Caco-2 (cell line): ENCODE measurements around the gene PSMG3. TPM values are rescaled to one million over a fixed set of nuclear protein-coding genes. Genes with fewer than 3 reads are reported as not detected.
A peak's percentile ranks its signal among the peaks of the same experiment; 100 is the strongest.

Experiments used
- BruUV-seq: library from RNA; stranded (reverse); fragments of 400-500 nt; replicated peaks from 2 replicates; lab custom pipeline; 2021; lab: Mats Ljungman, UMichigan
- CTCF ChIA-PET: fragments of 300-600 bp; sonication (Branson Sonifier 250); formaldehyde crosslinking; loops from one replicate; lab custom pipeline; 2022; ENCODE audit warnings: antibody characterized with exemption; lab: Charles Lee
- POLR2A ChIA-PET: fragments of 300-600 bp; sonication (Branson Sonifier 250); formaldehyde crosslinking; loops from one replicate; lab custom pipeline; 2022; ENCODE audit warnings: antibody characterized with exemption; lab: Charles Lee
- DNase-seq, 2 experiments: peaks; one replicate each; pipeline versions ENCODE4 v3.0.0 to v3.0.0-alpha.2; 2020 to 2022
- H3K27me3 ChIP-seq: replicated peaks from 2 replicates; pipeline ENCODE4 v1.6.0; 2011; ENCODE audit warnings: low read length; ENCODE audit not compliant: control insufficient read depth, insufficient read depth
- H3K36me3 ChIP-seq: 2 replicates; pipeline ENCODE4 v1.5.1; 2011; ENCODE audit warnings: low read length; ENCODE audit not compliant: control insufficient read depth, insufficient read depth
- H3K4me1 ChIP-seq: fragments of 250-450 bp; sonication (Bioruptor Pico); 2 replicates; pipeline ENCODE4 v1.5.1; 2020; ENCODE audit warnings: mild to moderate bottlenecking
- H3K4me3 ChIP-seq: 2 replicates; pipeline ENCODE4 v1.5.1; 2011; ENCODE audit warnings: low read depth, mild to moderate bottlenecking, control low read depth, low read length
- H3K9me3 ChIP-seq: fragments of 250-450 bp; sonication (Bioruptor Pico); 2 replicates; pipeline ENCODE4 v1.5.1; 2020; ENCODE audit warnings: mild to moderate bottlenecking, moderate library complexity
- H3K27ac Mint-ChIP-seq: one replicate; pipeline ENCODE4 v1.8.0; 2022; ENCODE audit warnings: mixed read lengths; ENCODE audit not compliant: unreplicated experiment
- H3K27me3 Mint-ChIP-seq: one replicate; pipeline ENCODE4 v1.8.0; 2022; ENCODE audit warnings: mixed read lengths; ENCODE audit not compliant: insufficient read depth, unreplicated experiment
- H3K36me3 Mint-ChIP-seq: one replicate; pipeline ENCODE4 v1.8.0; 2022; ENCODE audit warnings: mild to moderate bottlenecking, mixed read lengths; ENCODE audit not compliant: insufficient read depth, unreplicated experiment
- H3K4me1 Mint-ChIP-seq: one replicate; pipeline ENCODE4 v1.8.0; 2022; ENCODE audit warnings: low read depth, mixed read lengths; ENCODE audit not compliant: unreplicated experiment
- H3K4me3 Mint-ChIP-seq: one replicate; pipeline ENCODE4 v1.8.0; 2022; ENCODE audit warnings: mild to moderate bottlenecking, moderate library complexity, mixed read lengths; ENCODE audit not compliant: unreplicated experiment
- H3K9me3 Mint-ChIP-seq: one replicate; pipeline ENCODE4 v1.8.0; 2022; ENCODE audit warnings: mixed read lengths; ENCODE audit not compliant: unreplicated experiment
- CTCF ChIP-seq, 2 experiments: fragments of 200-600 bp in 1 of 2; IDR thresholded peaks; 1 replicate in 1 of 2; 2 replicates in 1 of 2; pipeline versions ENCODE4 v1.5.1 to v1.8.0; 2011 to 2022; ENCODE audit warnings: antibody characterized with exemption in 1 of 2, control low read depth in 1 of 2, inconsistent platforms in 1 of 2, low read depth in 1 of 2, low read length in 1 of 2, mild to moderate bottlenecking in 1 of 2, moderate library complexity in 1 of 2; ENCODE audit not compliant: insufficient read depth in 1 of 2, severe bottlenecking in 1 of 2, unreplicated experiment in 1 of 2
- intact Hi-C: fragments of 100-400 bp; cut with micrococcal nuclease; formaldehyde crosslinking; loops from one replicate; pipeline ENCODE4 v1.10.0; 2022; ENCODE audit not compliant: unreplicated experiment
- total RNA-seq: library from RNA; stranded (reverse); gene quantifications from 2 replicates; pipeline ENCODE4 v1.2.3, GENCODE V29; 2022

PSMG3 gene
- total RNA-seq, 1 experiment from 2014 or later = 35.1 TPM

GRCh38 chr7:1523844-1524243 is 46.0 kb downstream of the PSMG3 start:
- no peak overlapping the region for H3K4me3 ChIP-seq
- TF ChIP-seq CTCF (IDR thresholded peaks at IDR 0.05; ENCODE audit: insufficient read depth in 1 of 2, low read depth in 1 of 2, low read length in 1 of 2, severe bottlenecking in 1 of 2, unreplicated experiment in 1 of 2) = no peak
- H3K9me3 Mint-ChIP-seq = no peaks in the 10 kb centered on the region
- H3K4me1 Mint-ChIP-seq = peaks cover 8% of the 10 kb centered on the region
- H3K27ac Mint-ChIP-seq = no peak overlapping the region
- ChIA-PET CTCF (no interaction called here), POLR2A (no interaction called here)
- intact Hi-C loops = no loop called here
- peaks cover 6% of the 10 kb centered on the region for H3K36me3 Mint-ChIP-seq
- H3K36me3 ChIP-seq = no peaks in the 10 kb centered on the region
- no peaks in the 10 kb centered on the region for H3K27me3 Mint-ChIP-seq
- H3K27me3 ChIP-seq = no peaks in the 10 kb centered on the region
- H3K9me3 ChIP-seq = no peaks in the 10 kb centered on the region; the same call in 1 of the 2 replicates
- peaks cover 18% of the 10 kb centered on the region for H3K4me1 ChIP-seq
- DNase-seq = peak in 1 of 2 experiments; percentile 37
- no peak overlapping the region for H3K4me3 Mint-ChIP-seq
- no TSS peak for BruUV-seq

- Histone ChIP-seq H3K36me3 (no peaks in the 10 kb centered on the region), H3K4me3 (no peak overlapping the region), H3K9me3 (no peaks in the 10 kb centered on the region; the same call in 1 of the 2 replicates), H3K27me3 (no peaks in the 10 kb centered on the region), H3K4me1 (peaks cover 18% of the 10 kb centered on the region)
- no peak overlapping the region for H3K27ac Mint-ChIP-seq
- peaks cover 6% of the 10 kb centered on the region for H3K36me3 Mint-ChIP-seq
- peak in 1 of 2 experiments; percentile 39 for DNase-seq
- BruUV-seq = no TSS peak
- H3K9me3 Mint-ChIP-seq = no peaks in the 10 kb centered on the region
- CTCF ChIA-PET = no interaction called here
- POLR2A ChIA-PET = no interaction called here
- intact Hi-C loops = no loop called here
- no peak for TF ChIP-seq CTCF (IDR thresholded peaks at IDR 0.05; ENCODE audit: insufficient read depth in 1 of 2, low read depth in 1 of 2, low read length in 1 of 2, severe bottlenecking in 1 of 2, unreplicated experiment in 1 of 2)
- H3K4me3 Mint-ChIP-seq = no peak overlapping the region
- no peaks in the 10 kb centered on the region for H3K27me3 Mint-ChIP-seq
- peaks cover 8% of the 10 kb centered on the region for H3K4me1 Mint-ChIP-seq
These were observed 46.6 kb downstream of the PSMG3 start for GRCh38 chr7:1523208-1523607.

GRCh38 chr7:1521456-1521855 is 48.4 kb downstream of the PSMG3 start:
- intact Hi-C loops = no loop called here
- H3K4me1 Mint-ChIP-seq = peaks cover 8% of the 10 kb centered on the region
- peaks cover 6% of the 10 kb centered on the region for H3K36me3 Mint-ChIP-seq
- Histone ChIP-seq H3K4me3 (no peak overlapping the region), H3K9me3 (no peaks in the 10 kb centered on the region; the same call in 1 of the 2 replicates), H3K4me1 (peaks cover 18% of the 10 kb centered on the region), H3K27me3 (no peaks in the 10 kb centered on the region), H3K36me3 (no peaks in the 10 kb centered on the region)
- TF ChIP-seq CTCF (IDR thresholded peaks at IDR 0.05; ENCODE audit: insufficient read depth in 1 of 2, low read depth in 1 of 2, low read length in 1 of 2, severe bottlenecking in 1 of 2, unreplicated experiment in 1 of 2) = no peak
- H3K9me3 Mint-ChIP-seq = no peaks in the 10 kb centered on the region
- ChIA-PET POLR2A (no interaction called here), CTCF (no interaction called here)
- BruUV-seq = no TSS peak
- DNase-seq = no peak
- H3K27ac Mint-ChIP-seq = peak overlapping the region; percentile 12
- H3K27me3 Mint-ChIP-seq = no peaks in the 10 kb centered on the region
- no peak overlapping the region for H3K4me3 Mint-ChIP-seq
